Hippocampal formation (tissue), 2 donors: ENCODE data around the gene COL9A1.

Experiments
- DNase-seq, 2 donors: peaks; one replicate each; lab custom pipeline; 2025; lab: John Stamatoyannopoulos, UW

Gene COL9A1

DNA sequence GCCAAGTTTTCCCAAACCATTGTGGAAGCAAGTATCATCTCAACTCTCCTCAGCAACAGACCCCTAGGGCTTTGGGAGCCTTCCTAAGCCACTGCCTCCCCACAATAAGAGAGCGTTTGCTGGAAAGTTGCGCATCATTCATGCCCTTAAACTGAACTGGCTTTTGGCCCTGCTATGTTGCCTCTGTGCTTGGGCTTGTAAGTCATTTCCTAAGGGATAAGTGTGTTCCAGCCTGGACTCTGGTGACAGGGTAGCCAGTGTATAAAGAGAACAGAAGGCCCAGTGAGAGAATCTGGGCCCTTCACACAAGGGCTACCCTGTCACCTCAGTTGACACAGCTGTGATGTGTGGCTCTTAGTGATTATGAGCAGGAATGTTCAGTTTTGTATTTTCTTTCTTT, 77.8 kb downstream of the COL9A1 start:
- DNase-seq = peak; percentile 18 to 28

DNA sequence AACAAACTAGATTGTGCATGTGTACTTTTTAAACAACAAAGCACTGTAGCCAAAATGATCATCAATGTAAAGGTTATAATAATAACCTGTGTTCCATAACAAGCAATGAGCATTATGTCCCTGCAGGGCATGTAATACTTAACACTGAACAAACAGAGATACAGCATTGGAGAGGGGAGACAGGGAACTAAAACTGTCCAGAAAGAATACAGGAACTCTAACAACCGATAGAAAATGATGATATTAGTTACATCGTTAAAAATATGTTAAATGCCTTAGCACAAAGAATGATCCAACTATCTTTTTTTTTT, 80.5 kb downstream of the COL9A1 start:
- no peak for DNase-seq

DNA sequence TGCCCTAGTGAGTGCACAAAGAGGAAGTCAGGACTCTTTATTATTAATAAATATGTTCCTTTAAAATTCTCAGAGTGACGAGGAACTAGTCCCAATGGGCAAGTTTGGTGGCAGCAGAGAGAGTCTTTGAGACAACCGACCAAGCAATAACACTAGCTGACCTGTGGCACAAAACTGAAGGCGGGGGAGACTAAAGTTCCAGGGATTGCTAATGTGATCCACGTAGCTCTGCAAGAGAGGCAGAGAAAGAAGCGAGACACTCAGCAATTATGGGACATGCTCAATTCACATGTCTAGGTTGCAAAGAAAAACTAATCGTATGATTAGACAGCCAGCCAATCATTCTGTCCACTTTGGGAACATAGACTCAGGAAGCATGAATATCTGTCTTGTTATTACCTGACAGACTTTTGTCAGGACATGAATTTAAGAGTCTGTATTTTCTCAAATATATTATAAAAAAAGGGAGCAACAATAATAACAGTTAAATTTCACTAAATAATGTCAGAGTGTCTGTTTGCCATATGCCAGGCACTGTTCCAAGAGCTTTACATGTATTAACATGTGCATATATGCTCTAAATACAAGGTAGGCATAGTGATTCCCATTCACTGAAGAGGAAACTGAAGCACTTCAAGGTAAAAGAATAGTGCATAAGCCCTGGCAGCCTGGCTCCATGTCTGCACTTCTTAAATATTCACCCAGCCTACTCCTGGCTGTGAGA, 81.0 kb downstream of the COL9A1 start:
- no peak for DNase-seq

DNA sequence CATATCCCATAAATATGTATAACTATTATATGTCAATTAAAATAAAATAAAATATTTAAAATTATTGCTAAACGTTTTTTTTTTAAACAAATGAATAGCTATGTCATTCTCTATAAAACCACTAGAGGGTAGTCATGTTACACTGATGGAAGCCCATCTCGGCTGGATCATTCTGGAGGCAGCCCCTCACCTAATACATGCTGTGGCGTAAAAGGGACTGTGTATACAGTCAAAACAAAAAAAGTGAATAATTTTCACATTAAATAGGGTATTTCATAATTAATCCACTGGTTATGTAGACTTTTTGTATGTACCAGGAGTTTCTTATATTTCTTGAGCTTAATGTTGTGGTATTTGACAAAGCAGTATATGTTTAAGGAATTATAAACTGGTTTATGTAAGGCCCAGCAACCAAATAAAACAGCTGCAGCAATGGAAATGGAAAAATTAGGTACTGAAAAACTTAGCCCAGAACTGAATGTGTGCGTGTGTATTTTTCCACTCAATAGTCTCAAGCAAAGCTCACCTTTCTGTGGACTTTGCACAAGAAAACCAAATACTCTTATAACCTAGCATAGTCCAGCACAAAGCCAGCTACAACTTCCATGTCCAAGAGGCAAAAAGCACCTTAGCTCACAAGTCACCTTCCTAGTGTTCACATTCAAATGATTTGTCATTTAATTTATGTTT, 81.7 kb downstream of the COL9A1 start:
- DNase-seq = peak in 1 of 2 donors; percentile 44

DNA sequence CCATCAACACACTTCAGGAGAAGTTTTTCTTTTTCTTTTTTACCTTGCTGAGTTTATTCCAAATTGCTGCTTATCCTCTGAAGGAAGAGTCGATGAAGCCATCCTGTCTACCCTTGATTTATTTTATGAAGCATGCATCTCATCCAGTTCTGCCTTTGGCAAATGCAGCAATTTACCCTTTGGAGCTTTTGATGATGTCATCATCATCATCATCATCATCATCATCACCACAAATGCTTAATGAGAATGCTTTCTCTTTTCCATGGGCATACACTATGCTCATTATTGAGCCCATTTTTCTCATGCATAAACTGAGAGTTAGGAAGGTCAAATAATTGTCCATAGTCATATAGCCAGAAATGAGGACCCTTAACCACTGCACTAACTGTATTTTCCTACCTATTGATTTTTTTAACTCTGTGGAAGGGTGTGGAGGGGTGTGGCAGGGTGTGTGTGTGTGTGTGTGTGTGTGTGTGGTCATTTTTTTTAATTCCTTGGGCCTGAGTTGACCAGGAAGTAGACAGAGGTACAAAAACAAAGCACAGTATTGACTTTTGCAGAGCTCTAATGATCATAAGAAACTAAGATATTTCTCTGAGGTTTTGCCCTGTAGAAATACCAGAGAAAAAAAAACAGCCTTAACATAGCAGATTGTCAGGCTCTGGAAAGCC, 82.8 kb downstream of the COL9A1 start:
- no peak for DNase-seq

DNA sequence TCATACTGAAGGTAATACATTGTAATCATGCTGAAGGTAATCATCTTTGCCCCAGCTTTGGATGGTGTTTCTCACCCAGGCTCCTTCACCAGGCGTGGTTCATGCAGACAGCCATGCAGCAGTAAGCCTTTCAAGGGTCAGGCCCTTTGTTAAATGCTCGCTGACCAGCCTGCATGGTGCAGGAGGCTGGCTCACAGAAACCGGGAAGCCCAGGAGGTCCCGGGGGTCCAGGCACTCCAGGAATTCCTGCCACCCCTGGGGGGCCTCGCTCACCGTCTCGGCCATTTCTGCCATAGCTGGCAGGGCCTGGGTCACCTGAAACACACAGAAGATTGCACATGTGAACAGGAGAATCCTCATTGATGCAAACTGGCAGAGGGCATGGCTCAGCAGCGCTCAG, 86.1 kb downstream of the COL9A1 start:
- DNase-seq = no peak

DNA sequence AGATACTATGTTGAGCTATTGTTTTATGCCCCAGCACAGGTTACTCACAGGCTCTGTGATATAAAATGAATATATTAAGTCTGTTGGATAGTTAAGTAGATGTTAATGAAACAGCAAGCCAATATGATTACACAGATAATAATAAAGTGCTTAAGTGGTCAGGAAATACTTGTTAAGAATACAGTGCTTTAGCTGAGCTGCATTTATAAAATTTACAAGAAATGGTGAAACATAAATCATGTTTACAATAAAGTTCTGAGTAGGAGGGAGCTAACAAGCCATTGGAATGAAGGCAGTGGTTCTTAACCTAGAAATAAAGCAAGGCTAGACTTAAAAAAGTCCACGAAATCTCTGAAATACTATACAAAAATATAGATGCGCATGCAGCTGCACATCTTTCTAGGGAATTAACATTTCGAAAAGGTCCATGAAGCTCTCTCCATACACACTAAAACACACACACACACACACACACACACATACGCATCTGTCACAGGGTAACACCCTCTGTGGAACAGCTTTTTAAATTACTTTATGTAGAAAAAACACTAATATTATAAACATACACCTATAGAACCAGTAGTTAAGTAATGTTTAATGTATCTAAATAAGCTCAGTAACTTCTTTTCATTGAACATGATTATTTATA, 87.3 kb downstream of the COL9A1 start:
- DNase-seq = no peak

DNA sequence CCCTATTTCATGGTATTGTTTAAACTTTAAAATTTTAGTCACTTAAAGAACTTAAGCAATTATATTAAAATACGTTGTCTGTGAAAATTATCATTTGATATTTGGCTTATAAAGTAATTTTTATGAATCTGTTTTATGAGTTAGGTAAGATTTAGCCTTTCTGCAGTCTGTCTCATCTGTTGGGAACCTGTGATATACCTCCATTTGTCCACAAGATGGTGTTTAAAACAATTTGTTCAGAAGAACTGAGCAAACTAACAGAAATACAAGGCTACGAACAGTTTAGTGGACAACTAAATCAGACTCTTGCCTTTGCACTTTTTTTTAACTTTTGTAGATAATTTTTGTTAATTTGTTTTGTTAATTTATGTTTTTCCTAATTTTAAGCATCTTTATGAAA, 92.4 kb downstream of the COL9A1 start:
- DNase-seq = no peak

DNA sequence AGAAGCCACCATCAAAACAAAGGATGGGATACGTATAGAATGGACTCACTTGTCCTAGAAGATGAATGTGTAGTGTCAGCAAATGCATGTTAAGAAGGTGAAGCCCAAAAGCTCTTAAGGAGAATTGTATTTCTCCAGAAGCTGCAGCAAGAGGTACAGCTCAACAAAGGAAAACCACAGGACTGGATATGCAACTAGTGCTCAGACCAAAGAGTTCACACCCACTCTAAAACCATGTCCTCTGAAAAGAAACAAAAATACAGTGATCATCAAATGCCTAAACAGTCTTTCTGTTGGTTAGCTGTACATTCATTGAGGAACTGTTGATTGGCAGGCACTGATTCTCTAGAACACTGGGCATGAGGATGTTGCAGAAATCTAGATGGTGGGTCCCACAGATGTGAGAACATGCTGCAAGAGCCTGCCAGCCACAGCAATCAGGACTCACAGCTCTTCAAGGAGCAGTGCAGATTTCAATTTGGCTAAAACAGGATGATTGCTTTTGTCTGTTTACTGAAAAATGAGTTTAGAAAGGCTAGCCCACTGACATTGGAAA, 94.6 kb downstream of the COL9A1 start:
- DNase-seq = no peak

DNA sequence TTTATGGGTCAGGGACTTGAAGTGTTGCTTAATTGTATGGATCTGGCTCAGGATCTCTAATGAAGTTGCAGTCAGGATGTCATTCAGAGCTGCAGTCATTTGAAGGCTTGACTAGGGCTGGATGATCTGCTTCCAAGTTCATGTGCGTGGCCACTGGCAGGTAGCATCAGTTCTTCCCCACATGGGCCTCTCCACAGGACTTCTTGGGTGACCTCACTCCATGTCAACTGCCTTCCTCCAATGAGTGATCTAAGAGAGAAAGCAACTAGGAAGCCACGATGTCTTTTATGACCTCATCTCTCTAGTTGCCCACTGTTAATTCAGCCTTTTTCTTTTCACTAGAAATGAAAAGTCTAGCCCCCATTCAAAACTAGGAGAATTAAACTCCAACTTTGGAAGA, 104.1 kb downstream of the COL9A1 start:
- no peak for DNase-seq

DNA sequence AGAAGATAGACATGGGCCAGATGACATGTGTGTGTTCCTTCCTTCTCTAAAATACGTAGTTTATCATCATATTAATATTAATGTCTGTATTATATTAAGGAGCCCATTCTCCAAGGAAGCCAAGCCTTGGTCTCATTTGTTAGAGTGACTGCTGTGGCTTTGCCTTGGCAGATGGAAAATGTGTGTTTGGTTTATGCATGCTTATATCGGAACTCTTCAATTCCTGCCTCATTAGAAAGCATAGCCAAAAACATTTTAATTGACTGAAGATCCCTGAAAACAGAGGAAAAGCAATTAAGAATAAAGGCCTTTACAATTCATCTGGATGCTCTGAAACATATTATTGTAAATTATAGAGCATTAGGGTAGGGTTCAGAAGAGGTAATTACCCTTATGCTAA, 106.4 kb downstream of the COL9A1 start:
- DNase-seq = no peak

DNA sequence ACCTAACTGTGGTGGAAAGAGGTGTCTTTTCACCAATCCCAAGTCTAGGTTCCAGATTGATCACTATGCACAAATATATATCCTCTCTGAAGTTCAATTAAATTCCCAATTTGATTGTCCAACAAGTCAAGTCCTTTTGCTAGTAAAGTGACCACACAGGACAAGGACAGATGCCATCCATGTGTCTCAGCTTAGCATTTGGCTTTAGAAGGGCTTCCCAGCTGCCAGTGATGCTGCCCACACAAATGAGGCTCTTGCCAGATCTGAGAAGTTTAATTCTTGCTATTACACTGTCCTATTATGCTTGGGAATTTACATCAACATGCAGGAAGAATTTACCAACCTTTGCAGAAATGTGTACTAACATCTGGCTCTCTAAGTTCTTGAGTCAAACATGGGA, 108.5 kb downstream of the COL9A1 start:
- DNase-seq = no peak

DNA sequence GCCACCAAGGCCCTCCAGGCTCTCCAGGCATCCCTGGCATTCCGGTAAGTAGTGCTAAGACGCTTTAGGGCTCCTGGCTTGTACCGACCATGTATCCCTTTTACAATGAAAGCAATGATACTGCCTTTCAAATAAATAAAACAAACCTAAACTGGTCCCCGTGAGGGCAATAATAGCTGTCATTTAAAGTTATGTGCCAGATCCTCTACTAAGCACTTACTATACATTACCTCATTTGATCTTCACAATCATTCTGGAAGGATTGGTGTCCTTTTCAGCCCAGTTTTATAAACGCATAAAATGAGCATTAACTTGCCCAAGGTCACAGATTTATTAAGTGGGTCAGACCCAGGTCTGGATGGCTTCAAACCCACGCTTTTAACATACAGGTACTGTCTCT, 114.7 kb downstream of the COL9A1 start:
- no peak for DNase-seq

DNA sequence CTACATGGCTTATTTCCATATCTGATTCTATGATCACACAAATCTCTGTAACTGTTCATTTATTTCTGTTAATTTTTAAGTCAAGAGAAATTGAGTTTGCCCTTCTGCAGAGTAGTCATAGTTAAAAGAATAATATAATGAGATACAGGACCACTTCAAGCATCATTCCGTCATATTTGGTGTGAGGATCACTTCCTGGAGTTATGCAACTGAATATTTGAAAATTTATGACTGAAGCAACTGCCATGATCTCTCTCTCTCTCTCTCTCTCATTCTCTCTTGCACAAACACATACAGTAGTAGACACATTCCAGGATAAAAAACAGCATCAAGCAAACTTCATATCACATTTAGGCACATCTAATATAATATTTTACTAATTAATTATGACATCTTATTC, 116.4 kb downstream of the COL9A1 start:
- no peak for DNase-seq

DNA sequence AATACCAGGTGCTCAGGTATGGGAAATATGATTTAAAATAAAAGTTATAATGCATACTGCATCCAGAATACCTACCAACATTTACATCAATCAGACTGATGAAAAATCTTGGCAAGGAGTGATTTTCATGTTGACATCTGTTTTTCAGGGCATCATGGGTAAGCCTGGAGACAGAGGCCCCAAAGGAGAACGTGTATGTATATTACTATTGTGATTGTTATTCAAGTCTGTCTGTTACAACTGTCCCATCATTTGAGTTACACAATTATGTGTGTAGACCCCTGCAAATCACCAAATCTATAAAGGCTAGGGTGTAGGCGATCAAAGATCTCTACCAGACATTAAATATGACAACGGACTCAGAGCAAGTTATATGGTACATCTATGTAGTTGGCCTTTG, 118.2 kb downstream of the COL9A1 start:
- no peak for DNase-seq

DNA sequence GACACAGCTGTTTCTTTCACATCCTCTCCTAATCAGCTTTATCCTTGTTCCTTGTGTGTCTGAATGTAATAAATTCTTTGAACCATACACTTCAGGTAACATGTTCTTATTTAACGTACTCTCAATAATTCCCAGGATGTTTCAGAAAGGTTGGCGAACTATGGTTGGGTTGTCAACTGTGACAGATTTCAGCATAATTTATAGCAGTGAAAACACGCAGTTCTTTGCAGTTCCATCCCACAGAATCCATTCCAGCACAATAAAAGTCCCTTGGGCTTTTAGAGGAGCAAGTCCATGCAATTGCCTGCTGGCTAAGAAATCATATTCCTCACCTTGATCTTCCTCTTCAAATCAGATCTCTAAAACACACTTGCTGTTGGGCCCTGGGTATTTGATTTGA, 119.3 kb downstream of the COL9A1 start:
- DNase-seq = no peak

DNA sequence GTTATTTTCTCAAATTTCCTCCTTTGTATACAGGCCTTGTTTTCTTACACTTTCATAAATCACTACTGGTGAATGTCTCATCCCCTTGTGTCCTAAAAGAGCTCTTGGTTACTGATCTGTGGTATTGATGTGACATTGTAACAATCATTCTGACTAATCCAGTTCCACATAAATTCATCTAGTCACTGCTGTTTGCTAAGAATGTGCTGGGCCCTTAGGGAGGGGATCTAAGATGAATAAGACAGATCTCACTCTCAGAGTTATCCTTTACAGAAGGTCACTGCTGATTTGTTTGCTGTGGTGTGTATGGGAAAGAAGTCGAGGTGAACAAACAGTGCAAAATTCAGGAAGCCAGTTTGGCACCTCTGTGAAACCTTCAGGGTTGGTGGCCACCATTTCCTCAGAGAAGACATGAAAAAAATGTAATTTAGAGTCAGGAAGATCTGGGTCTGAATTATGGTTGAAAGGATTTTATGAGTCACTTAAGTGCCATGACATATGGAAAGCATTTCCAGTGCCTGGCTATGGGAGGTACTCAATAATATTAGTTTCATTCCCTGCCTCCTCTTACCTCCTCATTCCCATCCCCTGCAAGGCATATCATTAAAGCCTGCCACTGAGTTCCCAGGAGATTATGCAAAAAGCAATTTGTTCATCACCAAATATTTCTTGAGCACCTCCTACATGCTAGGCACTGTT, 121.8 kb downstream of the COL9A1 start:
- no peak for DNase-seq

DNA sequence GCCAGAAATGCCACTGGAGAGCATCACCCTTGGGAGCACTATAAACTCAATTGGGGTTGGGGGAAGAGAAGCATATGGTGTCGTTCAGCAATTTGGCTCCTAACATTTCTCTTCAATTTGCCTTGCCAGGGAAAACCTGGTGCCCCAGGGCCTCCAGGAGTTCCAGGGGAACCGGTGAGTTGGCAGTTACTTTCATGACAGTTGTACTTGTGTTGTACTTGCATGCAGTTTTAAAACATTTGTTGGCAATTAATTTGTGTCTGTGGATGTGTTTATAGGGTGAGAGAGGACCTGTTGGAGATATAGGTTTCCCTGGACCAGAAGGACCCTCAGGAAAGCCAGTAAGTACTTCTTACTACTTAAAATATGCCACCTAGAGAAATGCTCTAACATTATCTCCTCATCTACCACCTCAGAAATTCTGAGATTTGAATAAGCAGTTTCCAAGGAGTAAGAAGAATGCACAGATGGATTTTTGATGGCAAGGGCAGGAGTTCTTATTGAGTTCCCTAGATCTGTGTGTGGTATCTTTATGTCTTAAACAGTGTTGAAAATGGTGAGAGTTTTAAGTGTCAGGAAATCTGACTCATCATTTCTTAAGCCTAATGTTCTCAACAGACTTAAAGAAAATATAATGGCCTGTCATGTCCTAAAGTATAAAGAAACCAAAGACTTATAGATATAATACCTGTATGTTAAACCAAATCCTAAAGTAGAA, 122.5 kb downstream of the COL9A1 start:
- DNase-seq = no peak

DNA sequence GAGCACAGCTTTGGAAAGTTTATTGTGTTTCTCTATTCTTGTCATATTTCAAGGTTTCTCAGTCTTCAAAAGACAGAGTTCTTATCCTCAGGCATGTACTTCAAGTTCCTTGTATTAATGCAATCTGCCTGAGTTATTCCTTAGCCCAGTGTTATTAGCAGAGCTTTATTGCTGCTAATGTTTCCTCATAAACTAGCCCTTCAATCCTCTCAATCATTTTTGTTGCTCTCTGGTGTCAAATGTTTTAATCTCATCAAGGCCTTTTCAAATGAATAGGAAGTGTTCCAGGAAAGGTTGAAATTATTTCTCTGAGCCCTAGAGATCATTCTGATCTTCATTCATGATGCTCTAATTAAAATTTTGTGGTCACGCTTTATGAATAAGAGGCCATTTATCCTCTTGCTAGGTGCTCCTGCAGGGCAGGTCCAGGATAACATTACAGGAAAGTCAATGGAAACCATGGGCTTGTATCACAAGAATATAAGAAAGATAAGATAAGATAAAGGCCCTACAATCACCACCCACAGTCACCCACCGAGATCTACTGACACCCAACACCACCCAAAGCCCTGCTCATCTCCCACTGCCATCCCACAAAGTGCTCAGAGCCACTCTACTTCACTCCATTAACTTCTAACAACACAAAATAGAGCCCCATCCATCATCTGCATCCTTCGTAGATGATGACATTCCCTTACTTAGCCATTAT, 125.9 kb downstream of the COL9A1 start:
- DNase-seq = no peak

DNA sequence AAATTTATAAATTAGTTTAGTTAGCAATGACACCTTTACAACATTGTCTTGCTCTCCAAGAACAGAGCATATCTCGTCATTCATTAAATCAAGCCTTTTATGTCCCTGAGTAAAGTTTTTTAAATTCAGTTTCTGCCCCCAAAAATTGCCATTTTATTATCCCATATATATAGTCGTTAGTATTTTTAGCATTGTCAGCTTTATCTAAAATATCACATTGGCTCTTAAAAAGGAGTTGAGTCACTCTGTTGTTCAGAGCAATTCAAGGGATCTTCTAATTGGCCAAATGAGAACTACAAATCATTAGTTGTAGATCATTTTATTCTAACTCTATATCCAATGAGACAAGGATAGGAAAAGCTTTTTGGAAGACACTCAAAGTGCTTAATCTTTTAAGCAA, 127.1 kb downstream of the COL9A1 start:
- DNase-seq = no peak

DNA sequence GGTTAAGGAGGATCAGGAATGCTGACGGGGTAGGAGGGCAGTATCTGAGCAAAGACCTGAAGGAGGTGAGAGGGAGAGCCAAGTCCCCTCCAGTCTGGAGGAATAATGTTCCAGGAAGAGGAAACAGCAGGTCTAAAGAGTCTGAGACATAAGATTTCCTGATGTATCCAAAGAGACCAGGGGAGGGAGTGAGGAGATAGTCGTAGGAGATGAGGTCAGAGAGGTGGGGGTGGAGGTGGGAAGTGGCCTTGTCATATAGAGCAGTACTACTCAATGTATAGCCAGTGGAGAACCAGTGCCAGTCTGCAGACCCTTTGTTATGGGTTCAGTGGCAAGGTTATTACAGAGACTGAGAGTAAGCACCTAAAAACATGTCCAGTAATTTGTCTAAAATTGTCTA, 130.6 kb downstream of the COL9A1 start:
- no peak for DNase-seq
